HG03135 (cell line): ENCODE results near the gene CDKN2A.

Experiments
- ATAC-seq: cut with Tn5 transposase; IDR thresholded peaks from one replicate; pipeline ENCODE4 v1.9.1; 2021; ENCODE audit warnings: mild to moderate bottlenecking, moderate library complexity; ENCODE audit not compliant: unreplicated experiment

Gene CDKN2A

GRCh38 chr9:22008384-22008716 lies 14.2 kb upstream of the CDKN2A start:
- no peak for ATAC-seq

DNA sequence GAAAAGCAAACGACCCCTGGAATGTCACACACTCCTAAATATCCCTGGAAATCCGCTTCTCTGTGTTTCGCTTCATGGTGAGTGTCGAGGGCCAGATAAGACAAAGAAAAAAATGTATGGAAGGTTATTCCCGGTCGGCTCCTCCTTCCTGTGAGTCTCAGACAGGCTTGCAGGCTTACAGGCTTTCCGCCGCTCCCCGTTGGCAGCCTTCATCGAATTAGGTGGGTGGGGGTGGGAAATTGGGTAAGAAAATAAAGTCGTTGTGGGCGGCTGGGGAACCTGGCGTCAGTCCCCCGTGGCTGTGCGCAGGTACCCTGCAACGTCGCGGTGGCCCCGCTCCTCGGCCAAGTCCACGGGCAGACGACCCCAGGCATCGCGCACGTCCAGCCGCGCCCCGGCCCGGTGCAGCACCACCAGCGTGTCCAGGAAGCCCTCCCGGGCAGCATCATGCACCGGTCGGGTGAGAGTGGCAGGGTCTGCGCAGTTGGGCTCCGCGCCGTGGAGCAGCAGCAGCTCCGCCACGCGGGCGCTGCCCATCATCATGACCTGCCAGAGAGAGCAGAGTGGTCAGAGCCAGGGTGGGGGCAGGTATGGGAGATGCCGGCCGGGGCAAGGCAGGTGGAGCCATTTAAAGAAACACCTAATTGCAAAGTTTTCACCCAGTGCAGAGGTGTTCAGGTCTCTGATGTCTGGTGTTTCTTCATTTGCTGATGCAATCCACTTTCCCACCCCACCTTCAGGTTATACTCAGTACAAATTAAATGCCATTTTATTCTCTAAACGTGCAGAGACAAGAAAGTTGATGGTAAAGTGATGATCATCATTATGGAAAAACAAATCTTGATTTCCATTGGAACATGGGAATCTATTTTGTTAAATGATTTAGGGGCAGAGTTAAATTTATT lies 11.8 kb upstream of the CDKN2A start:
- no peak for ATAC-seq

GRCh38 chr9:22005021-22005701 lies 11.0 kb upstream of the CDKN2A start:
- ATAC-seq = no peak

- no peak for ATAC-seq
These were observed 7.8 kb upstream of the CDKN2A start for GRCh38 chr9:22002038-22002437.

GRCh38 chr9:21998026-21998425 lies 3.8 kb upstream of the CDKN2A start:
- no peak for ATAC-seq

DNA sequence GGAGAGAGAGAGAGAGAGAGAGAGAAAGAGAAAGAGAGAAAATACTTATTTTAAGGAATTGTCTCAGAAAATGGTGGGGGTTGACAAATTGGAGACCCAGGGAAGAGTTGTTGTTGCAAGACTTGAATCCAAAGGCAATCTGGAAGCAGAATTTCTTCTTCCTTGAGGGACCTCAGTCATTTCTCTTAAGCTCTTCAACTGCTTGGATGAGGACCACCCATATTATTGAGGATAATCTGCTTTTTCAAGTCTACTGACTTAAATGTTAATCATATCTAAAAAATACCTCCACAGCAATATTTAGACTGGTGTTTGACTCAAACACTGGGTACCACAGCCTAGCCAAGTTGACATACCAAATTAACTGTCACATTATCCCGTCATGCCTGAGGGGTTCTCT lies 3.3 kb upstream of the CDKN2A start:
- ATAC-seq = no peak

DNA sequence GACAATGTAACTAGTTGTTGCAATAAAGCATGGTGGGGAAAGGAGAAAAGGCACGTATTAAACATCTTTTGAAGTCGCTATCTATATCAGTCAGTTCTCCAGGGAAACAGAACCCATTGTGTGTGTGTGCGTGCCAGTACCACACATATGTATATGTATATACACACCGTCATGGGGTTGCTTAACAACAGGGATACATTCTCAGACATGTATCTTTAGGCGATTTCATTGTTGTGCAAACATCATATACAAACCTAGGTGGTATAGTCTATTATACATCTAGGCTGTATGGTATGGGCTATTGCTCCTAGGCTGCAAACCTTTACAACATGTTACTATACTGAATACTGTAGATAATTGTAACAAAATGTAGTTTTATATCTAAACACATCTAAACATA lies 2.7 kb upstream of the CDKN2A start:
- no peak for ATAC-seq

DNA sequence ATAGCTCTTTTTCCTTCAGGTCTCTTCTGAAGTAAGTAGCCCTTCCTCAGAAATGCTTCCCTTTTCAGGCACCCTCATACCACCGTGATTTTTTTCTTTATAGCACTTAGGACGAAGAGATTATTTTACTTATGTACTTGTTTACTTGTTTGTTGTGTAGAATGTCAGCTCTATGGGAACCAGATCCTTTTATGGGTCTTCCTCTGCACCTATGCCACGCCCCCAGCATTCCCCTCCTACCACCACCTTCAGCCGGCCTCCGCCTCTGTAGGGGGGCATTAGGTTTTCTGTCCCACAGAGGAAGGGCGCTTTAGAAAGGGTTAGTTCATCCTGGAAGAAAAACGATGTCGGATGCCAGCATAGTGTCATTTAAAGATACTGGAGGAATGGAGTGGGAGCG lies 2.2 kb upstream of the CDKN2A start:
- no peak for ATAC-seq

- ATAC-seq = peak; percentile 24
These were observed 1.6 kb upstream of the CDKN2A start for GRCh38 chr9:21995666-21996398.

DNA sequence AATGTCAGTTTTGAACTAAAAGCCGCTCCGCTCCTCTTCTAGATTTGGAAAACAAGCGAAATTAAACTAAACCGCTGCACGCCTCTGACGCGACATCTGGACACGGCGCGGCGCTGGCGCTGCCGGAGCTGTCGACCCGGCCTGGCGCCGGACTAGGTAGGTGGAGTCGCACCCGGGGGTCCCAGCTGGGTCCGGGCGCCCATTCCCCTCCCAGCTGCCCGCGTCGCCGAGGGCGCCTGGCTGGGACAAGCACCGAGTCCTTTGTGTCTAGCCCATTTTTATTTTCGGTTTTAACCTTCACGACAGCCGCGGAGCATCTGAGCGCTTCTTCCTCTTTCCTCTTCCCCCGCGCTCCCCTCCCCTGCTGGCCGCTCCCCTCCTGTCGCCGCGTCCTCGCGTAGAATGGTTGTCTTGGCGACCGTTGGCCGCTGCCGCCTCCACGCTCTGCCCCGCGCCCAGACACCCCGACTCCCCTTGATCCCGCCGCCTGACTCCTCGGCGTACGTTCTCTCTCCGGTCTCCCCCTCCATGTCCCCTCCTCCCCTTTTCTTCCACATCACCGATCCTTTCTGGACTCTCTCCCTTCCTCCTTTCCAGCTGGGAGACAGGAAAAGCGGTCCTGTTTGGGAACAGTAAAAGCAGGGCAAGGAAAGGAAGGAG lies 944 bp upstream of the CDKN2A start:
- peak; percentile 87 for ATAC-seq

DNA sequence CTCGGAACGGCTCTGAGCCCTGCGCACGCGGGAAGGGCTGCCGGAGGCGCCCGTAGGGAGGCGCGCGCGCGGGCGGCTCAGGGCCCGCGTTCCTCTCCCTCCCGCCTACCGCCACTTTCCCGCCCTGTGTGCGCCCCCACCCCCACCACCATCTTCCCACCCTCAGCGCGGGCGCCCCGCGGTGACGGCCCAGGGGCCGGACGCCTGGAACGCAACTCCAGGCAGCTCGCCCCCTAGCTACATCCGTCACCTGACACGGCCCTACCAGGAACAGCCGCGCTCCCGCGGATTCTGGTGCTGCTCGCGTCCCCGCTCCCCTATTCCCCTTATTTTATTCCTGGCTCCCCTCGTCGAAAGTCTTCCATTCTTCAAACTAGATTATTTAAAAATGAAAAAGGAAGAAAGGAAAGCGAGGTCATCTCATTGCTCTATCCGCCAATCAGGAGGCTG lies 389 bp upstream of the CDKN2A start, which contains the start of gene CDKN2B-AS1:
Gene CDKN2B-AS1 (plus strand): TSS at position 236 of the 450 bp plus-strand sequence.
- ATAC-seq = peak; percentile 39

- no peak for ATAC-seq
These were observed 1.2 kb downstream of the CDKN2A start for GRCh38 chr9:21993007-21993406.

DNA sequence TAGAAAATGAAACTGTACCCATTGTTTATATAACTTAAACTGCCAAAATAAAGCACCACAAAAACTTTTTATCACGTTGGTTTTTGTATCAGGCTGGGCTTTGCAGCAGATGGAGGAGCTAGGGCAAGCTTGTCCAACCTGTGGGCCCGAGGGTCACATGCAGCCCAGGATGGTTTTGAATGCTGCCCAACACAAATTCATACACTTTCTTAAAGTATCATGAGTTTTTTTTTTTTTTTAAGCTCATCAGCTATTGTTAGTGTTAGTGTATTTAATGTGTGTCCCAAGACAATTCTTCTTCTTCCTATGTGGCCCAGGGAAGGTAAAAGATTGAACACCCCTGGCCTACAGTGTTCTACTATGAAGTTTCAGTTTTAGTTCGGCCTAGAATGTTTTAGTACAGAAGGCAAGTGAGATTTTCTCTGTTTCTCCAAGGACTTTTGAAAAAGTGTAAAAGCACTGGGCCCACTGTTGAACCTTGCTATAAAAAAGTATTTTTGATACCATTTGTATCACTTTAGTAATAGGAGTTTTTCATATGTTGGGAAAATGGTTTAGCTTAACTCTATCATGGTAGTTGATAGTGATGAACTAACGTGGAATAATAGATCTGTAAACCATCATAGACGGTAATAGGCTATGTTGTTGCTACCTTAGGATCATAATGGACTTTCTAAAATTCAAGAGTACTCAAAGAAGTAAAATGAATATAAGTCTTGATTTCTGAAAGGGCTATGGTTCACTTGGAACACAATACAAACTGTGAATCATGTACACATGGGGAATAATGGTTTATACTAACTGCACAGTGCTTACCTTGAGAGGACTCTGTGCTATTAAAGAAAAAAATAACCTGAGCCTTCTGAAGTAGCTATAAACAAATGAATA lies 2.9 kb downstream of the CDKN2A start:
- no peak for ATAC-seq

GRCh38 chr9:21989440-21990189 lies 4.6 kb downstream of the CDKN2A start:
- ATAC-seq = no peak

DNA sequence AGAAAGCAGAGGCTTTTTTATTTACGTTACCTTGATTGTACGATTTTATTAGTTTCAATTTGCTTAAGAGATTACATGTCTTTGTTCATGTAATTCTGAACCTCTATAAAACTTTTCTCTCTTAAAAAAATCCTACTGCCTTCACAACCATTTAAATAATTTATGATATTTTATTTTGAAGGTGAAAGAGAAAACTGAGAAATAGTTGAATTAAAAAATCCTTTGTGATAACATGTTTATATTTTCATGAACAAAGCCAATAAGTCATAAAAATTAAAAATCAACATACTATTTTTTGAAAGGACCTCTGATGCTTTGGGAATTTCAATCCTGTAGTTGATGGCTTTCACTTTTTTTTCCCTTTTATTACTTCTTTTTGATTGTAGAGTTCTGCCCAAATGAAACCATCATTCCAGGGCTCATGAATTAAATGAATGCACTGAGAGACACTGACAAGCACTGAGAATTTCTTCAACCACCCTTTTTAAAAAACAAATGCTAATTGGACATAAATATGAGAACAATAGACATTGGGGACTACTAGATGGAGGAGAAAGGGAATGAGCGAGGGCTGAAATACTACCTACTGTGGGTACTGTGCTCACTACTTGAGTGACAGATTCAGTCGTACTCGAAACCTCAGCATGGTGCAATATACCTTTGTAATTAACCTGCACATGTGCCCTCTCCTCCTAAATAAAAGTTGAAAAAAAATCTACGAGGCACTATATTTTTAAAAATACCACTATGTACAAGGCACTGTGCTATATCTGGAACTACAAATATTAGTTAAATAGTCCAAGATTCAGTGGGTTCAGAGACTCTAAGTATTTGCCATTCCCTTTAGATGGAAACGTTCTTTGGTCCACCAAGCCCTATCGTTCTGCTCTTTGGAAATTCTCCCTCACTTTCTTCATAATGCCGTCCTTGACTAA lies 5.9 kb downstream of the CDKN2A start:
- no peak for ATAC-seq

GRCh38 chr9:21985964-21986667 lies 8.1 kb downstream of the CDKN2A start:
- ATAC-seq = no peak

GRCh38 chr9:21984101-21984500 lies 10.1 kb downstream of the CDKN2A start:
- ATAC-seq = no peak

- no peak for ATAC-seq
These were observed 10.6 kb downstream of the CDKN2A start for GRCh38 chr9:21983561-21983935.
